ENCODE data around the gene ZPR1.
"Not testable (repeated sequence)": the region's sequence is repeated elsewhere in the genome, so short reads cannot be mapped to it uniquely, and the experiment has no call there.

The ZPR1 gene, protein sequence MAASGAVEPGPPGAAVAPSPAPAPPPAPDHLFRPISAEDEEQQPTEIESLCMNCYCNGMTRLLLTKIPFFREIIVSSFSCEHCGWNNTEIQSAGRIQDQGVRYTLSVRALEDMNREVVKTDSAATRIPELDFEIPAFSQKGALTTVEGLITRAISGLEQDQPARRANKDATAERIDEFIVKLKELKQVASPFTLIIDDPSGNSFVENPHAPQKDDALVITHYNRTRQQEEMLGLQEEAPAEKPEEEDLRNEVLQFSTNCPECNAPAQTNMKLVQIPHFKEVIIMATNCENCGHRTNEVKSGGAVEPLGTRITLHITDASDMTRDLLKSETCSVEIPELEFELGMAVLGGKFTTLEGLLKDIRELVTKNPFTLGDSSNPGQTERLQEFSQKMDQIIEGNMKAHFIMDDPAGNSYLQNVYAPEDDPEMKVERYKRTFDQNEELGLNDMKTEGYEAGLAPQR

DNA sequence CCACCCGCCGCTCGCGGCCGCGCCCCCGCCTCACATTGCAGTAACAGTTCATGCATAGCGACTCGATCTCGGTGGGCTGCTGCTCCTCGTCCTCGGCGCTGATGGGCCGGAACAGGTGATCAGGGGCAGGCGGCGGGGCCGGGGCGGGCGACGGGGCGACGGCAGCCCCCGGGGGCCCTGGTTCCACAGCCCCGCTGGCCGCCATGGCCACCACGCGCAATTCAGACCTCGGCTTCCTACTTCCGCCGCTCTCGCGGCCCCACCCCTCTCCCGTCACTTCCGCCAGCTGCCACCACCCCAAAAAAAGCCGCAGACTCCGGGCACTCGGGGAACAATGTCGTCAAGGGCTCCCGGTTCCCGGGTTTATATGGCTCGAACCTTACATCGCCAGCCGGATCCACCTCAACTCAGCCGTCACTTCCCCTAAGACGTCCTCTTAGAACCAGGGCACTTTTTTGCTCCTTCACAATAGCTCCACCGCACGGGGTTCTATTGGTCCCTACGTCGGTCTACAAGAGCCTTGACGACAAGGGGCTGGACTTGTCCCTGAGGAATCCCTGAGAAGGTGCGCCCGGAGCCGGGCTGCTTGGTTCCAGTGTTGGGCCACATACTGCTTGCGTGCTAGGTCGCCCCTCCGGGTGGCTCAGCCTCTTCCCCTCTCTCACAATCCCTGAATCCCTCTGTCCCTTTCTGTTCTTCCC lies at the start of gene ZPR1:
Gene ZPR1, minus strand, starts transcription at position 238 of the 701 bp plus-strand sequence. Its CDS starts 33 bp downstream, at position 205.
- DNase-seq, result peak; percentile 75

DNA sequence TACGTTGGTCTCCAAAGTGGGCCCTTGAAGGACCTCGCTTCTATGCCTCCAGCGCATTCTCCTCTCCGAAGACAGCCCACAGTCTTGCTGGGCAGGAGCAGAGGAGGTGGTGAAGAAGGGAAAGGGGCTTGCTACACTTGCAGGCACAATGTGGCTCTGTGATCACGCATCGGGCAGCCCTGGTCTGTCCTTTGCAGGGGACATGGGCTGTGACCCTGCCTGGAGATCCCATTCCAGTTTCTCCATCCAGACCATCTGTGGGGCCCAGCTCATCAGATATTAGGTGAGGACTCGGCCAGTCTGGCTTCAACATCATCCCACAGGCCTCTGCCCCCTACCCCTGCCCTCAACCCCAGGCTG lies 48.8 kb upstream of the ZPR1 start:
- no peak for DNase-seq

DNA sequence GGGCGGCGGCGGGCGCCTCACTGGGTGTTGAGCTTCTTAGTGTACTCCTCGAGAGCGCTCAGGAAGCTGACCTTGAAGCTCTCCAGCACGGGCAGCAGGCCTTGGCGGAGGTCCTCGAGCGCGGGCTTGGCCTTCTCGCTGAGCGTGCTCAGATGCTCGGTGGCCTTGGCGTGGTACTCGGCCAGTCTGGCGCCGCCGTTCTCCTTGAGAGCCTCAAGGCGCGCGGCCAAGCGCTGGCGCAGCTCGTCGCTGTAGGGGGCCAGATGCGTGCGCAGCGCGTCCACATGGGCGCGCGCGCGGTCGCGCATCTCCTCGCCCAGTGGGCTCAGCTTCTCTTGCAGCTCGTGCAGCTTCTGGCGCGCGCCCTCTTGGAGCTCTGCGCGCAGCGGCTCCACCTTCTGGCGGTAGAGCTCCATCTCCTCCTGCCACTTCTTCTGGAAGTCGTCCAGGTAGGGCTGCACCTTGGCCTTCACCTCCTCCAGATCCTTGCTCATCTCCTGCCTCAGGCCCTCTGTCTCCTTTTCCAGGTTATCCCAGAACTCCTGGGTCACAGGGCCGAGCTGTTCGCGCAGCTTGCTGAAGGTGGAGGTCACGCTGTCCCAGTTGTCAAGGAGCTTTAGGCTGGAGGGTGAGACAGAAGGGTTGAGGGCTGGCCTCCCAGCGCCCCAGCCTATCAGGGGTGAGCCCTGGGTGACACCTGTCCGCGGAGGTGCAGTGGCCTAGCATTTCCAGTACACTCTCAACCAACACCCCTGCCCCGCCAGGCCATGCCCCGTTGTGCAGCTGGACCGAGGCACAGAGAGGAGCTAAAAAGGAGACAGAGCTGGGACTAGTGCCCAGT lies 48.2 kb upstream of the ZPR1 start:
- DNase-seq, result peak; percentile 59

DNA sequence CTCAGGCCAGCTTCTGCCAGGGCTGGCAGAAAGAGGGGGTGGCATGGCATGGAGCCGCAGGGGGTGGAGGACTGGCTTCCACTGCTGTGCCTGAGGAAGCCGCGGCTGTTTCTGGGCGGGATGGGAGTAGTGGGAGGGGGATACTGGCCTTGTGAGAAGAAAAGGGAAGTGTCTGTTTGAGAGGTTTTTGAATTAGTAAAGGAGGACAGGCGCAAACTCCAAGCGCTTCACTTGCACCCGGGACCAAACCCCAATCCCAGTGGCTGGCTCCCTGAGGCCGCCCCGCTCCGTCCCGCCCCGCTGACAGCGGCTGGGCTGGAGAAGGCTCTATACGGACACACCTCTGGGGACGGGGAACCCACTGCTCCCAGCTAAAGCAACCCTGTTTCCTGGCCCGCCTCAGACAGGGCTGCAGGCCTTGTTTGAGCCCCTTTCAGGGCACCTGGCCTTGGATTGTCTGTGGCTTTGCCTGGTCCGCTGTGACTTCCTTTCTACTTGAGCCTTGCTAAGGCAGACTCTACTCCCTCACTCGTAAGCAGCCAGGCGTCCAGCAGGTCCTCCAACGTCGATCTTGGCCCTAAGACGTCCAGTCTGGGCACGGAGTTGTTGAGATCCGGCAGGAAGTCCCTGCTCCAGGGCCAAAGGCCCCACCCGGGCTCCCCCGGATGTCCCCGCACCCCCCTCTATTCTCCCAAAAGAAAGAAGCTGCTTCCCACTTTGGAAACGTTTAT lies 47.4 kb upstream of the ZPR1 start:
- DNase-seq, result peak; percentile 33

DNA sequence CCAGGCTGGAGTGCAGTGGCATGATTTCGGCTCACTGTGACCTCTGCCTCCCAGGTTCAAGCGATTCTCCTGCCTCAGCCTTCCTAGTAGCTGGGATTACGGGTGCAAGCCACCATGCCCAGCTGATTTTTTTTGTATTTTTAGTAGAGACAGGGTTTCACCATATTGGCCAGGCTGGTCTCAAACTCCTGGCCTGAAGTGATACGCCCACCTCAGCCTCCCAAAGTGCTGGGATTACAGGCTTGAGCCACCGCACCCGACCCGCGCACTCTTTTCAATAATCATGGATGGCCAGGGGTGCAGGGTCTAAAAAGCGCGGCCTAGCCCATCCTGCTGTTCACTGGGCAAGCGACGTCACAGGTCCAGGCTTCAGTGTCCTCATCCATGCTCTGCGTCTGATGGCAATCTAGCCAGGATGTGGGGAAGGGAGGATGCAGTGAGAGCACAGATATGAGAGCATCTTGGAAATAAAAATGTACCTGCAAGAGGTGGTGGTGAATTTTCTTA lies 46.8 kb upstream of the ZPR1 start:
- not testable (repeated sequence) for DNase-seq

DNA sequence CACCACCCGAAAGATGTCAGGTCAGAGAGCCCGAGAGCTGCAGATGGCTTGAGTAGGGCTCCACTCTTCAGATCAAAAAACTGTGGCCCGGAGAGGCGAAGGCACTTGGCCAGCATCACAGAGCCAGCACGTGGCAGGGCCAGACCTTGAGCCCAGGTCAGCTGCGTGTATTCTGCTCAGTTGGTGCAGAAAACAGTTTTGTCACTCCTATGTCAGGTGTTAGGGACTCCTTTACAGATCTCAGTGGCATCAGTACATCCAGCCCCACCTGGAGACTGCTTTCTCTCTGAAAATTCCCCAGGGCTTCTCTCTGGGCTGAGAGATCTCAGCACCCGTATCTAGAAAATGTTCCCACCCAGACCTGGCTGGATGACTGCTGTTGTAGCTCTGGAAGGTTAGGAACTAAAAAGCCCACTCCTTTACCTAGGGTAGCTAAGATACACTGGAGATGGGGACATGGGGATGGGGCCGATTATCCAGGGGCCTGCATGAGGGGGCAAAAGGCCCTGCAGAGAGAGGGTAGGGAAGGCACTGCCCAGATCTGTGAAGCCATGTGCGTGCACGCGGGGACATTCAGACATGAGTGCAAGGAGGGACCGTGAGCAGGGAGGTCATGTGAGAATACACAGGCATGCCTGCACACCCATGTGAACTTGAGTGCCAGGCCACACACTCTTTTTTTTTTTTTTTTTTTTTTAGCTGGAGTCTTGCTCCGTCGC lies 46.2 kb upstream of the ZPR1 start:
- no peak for DNase-seq

DNA sequence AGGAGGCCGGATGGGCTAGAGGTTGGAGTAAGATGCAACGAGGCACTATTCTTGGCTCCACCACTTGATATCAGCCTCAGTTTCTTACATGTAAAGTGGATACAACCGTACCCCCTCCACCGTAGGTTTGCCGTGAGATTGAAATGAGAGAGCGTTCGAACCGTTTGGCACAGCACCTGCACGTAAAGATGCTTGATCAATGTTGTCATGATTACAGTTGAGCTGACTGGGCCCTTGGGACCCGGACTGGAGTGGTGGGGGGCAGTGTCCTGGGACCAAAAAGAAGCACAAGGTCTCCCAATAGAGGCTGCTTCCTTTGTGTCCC lies 45.6 kb upstream of the ZPR1 start:
- DNase-seq, result no peak

DNA sequence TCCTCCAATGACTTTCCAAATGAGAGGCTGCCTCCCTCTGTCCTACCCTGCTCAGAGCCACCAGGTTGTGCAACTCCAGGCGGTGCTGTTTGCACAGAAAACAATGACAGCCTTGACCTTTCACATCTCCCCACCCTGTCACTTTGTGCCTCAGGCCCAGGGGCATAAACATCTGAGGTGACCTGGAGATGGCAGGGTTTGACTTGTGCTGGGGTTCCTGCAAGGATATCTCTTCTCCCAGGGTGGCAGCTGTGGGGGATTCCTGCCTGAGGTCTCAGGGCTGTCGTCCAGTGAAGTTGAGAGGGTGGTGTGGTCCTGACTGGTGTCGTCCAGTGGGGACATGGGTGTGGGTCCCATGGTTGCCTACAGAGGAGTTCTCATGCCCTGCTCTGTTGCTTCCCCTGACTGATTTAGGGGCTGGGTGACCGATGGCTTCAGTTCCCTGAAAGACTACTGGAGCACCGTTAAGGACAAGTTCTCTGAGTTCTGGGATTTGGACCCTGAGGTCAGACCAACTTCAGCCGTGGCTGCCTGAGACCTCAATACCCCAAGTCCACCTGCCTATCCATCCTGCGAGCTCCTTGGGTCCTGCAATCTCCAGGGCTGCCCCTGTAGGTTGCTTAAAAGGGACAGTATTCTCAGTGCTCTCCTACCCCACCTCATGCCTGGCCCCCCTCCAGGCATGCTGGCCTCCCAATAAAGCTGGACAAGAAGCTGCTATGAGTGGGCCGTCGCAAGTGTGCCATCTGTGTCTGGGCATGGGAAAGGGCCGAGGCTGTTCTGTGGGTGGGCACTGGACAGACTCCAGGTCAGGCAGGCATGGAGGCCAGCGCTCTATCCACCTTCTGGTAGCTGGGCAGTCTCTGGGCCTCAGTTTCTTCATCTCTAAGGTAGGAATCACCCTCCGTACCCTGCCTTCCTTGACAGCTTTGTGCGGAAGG lies 44.8 kb upstream of the ZPR1 start:
- no peak for DNase-seq

DNA sequence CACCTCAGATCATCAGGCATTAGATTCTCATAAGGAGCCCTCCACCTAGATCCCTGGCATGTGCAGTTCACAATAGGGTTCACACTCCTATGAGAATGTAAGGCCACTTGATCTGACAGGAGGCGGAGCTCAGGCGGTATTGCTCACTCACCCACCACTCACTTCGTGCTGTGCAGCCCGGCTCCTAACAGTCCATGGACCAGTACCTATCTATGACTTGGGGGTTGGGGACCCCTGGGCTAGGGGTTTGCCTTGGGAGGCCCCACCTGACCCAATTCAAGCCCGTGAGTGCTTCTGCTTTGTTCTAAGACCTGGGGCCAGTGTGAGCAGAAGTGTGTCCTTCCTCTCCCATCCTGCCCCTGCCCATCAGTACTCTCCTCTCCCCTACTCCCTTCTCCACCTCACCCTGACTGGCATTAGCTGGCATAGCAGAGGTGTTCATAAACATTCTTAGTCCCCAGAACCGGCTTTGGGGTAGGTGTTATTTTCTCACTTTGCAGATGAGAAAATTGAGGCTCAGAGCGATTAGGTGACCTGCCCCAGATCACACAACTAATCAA lies 44.0 kb upstream of the ZPR1 start:
- DNase-seq, result no peak

DNA sequence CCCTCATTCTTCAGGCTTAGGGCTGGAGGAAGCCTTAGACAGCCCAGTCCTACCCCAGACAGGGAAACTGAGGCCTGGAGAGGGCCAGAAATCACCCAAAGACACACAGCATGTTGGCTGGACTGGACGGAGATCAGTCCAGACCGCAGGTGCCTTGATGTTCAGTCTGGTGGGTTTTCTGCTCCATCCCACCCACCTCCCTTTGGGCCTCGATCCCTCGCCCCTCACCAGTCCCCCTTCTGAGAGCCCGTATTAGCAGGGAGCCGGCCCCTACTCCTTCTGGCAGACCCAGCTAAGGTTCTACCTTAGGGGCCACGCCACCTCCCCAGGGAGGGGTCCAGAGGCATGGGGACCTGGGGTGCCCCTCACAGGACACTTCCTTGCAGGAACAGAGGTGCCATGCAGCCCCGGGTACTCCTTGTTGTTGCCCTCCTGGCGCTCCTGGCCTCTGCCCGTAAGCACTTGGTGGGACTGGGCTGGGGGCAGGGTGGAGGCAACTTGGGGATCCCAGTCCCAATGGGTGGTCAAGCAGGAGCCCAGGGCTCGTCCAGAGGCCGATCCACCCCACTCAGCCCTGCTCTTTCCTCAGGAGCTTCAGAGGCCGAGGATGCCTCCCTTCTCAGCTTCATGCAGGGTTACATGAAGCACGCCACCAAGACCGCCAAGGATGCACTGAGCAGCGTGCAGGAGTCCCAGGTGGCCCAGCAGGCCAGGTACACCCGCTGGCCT lies 42.5 kb upstream of the ZPR1 start:
- DNase-seq, result no peak

DNA sequence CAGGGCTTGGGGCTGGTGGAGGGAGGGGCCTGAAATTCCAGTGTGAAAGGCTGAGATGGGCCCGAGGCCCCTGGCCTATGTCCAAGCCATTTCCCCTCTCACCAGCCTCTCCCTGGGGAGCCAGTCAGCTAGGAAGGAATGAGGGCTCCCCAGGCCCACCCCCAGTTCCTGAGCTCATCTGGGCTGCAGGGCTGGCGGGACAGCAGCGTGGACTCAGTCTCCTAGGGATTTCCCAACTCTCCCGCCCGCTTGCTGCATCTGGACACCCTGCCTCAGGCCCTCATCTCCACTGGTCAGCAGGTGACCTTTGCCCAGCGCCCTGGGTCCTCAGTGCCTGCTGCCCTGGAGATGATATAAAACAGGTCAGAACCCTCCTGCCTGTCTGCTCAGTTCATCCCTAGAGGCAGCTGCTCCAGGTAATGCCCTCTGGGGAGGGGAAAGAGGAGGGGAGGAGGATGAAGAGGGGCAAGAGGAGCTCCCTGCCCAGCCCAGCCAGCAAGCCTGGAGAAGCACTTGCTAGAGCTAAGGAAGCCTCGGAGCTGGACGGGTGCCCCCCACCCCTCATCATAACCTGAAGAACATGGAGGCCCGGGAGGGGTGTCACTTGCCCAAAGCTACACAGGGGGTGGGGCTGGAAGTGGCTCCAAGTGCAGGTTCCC lies 41.8 kb upstream of the ZPR1 start, which contains the start of gene APOC3:
Gene APOC3, plus strand, starts transcription at position 383 of the 659 bp plus-strand sequence. CDS start 676 bp downstream, outside the sequence.
- DNase-seq, result no peak

DNA sequence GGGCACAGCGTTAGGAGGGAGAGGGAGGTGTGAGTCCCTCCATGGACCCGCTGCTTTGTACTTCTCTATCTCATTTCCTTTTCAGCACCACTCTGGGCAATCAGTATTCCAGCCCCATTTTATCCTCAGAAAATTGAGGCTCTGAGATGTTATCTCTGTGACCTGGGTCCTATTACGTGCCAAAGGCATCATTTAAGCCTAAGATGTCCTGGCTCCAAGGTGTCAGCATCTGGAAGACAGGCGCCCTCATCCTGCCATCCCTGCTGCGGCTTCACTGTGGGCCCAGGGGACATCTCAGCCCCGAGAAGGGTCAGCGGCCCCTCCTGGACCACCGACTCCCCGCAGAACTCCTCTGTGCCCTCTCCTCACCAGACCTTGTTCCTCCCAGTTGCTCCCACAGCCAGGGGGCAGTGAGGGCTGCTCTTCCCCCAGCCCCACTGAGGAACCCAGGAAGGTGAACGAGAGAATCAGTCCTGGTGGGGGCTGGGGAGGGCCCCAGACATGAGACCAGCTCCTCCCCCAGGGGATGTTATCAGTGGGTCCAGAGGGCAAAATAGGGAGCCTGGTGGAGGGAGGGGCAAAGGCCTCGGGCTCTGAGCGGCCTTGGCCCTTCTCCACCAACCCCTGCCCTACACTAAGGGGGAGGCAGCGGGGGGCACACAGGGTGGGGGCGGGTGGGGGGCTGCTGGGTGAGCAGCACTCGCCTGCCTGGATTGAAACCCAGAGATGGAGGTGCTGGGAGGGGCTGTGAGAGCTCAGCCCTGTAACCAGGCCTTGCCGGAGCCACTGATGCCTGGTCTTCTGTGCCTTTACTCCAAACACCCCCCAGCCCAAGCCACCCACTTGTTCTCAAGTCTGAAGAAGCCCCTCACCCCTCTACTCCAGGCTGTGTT lies 41.1 kb upstream of the ZPR1 start:
- DNase-seq, result no peak

DNA sequence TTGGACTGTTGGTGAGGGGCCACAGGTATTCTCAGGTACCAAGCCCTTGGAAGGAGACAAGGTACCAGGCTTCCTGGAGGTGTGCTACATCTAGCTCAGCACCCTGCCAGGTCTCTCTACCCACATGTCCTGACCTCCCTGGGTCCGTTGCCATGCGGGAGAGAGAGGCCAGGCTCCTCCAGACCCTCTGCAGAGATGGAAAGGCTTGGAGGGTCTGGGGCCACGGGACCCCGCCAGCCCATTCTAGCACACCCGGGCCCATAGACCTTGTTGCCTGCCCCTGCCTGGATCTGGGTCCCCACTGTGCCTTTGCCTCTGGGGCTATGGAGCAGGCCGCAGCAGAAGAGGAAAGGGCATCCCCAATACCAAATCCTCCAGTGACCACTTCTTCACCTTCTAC lies 39.6 kb upstream of the ZPR1 start:
- DNase-seq, result no peak

DNA sequence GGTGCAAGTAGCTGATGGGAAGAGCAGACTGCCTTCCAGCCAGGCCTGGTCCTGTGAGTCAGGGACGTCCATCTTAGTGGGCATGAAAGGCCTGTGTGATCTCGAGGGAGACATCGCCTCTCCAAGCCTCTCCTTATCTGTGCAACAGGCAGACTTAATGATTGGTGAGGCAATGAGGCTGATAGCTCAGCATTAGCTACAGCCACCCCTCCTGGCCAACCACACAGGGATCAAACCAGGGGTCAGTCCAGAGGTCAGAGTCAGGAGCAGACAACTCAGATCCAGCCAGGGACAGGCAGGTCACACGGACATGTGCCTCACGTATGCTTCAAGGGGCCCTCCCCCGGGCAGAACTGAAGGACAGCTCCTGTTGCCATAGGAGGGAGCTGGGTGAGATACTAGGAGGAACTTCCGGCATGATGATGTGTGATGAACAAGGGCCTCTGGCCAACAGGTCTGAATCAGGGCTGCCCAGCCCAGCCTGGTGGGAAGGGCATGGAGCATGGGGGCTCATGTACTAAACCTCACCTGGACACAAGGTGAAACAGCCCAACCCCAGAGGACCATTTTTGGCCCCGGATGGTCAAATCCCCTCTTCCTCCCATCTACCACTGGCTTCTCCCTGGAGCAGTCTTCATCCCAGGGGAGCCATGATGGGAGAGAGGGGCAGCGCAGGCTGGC lies 39.1 kb upstream of the ZPR1 start:
- no peak for DNase-seq

DNA sequence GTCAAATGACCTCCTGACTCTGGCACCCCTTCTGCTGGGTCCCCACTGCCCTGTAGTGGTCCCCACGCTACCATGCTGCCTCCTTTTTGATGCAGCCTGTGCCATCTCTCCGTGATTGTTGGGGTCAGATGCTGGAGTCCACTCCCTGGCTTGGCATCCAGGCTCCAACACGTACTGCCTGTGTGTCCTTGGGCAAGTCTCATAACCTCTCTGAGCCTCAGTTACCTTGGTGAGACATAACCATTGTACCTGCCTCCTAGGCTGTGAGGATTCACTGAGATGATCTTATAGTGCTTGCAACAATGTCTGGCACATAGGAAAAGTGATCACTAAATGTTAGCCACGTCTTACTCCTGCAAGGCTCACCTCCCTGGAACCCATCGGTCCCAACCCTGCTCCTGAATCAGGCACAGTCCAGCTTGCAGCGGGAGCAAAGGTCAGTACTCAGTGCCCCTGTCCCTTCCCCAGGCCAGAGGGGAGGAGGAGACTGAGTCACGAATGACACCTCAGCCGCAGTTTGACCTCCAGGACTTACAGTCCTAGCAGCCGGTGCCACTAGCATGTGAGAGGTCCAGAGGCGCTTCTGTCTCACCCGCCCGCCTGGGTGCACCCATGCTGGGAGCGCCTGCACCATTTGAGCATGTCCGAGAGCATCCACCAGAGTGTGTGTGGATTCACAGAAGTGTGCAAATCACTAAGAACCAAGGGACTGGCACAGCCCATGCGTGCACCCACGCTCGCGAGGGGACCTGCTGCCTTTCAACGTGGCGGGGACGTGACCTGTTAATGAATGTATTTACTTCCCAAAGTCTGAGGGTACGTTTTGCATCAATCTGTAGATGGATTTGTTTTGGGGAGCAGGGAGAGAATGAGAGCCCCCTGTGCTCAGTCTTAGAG lies 38.3 kb upstream of the ZPR1 start:
- DNase-seq, result no peak

DNA sequence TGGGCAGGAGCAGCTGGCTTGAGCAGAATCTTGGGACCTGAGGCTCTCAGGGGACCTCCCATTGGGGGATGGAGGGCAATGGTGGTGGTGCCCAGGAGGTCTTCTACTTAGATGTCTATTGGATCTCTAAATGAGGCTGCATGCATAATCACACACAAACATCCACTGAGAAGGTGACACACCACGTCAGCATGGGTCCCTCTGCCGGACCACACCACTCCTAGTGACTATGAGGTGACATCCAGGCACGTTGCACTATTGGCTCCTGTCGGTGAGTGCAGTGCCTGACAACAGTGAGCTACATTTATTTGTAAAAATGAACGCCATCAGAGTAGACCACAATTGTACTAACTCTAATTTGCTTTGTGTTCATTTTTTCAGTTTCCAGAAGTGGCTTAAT lies 37.6 kb upstream of the ZPR1 start:
- no peak for DNase-seq
